ENCODE results near the gene SYT12.

The SYT12 gene

DNA sequence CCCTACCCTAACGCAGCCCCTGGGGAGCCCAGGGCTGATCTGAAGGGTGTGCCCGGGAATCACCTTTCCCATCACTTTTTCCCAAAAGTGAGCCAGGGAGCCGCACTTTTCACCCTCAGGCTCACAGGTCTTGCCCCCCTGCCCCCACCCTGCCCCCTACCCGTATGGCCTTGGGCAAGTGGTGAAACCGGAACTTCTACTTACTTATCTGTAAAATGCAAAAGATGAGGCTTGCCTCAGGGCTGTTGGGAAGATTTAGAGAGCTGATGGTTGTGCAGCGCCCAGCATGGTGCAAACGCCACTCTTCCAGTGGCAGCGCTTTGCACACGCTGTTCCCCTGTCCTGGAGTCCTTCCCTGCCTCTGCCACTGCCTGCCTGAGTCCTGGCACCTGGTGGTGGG lies 8.0 kb downstream of the SYT12 start:
- no peak overlapping the region for H3K27ac ChIP-seq
- TF ChIP-seq, protein P1, sequence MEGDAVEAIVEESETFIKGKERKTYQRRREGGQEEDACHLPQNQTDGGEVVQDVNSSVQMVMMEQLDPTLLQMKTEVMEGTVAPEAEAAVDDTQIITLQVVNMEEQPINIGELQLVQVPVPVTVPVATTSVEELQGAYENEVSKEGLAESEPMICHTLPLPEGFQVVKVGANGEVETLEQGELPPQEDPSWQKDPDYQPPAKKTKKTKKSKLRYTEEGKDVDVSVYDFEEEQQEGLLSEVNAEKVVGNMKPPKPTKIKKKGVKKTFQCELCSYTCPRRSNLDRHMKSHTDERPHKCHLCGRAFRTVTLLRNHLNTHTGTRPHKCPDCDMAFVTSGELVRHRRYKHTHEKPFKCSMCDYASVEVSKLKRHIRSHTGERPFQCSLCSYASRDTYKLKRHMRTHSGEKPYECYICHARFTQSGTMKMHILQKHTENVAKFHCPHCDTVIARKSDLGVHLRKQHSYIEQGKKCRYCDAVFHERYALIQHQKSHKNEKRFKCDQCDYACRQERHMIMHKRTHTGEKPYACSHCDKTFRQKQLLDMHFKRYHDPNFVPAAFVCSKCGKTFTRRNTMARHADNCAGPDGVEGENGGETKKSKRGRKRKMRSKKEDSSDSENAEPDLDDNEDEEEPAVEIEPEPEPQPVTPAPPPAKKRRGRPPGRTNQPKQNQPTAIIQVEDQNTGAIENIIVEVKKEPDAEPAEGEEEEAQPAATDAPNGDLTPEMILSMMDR (IDR thresholded peaks at IDR 0.05), result no peak
- TF ChIP-seq ZFX (IDR thresholded peaks at IDR 0.05; ENCODE audit: borderline replicate concordance), result no peak

DNA sequence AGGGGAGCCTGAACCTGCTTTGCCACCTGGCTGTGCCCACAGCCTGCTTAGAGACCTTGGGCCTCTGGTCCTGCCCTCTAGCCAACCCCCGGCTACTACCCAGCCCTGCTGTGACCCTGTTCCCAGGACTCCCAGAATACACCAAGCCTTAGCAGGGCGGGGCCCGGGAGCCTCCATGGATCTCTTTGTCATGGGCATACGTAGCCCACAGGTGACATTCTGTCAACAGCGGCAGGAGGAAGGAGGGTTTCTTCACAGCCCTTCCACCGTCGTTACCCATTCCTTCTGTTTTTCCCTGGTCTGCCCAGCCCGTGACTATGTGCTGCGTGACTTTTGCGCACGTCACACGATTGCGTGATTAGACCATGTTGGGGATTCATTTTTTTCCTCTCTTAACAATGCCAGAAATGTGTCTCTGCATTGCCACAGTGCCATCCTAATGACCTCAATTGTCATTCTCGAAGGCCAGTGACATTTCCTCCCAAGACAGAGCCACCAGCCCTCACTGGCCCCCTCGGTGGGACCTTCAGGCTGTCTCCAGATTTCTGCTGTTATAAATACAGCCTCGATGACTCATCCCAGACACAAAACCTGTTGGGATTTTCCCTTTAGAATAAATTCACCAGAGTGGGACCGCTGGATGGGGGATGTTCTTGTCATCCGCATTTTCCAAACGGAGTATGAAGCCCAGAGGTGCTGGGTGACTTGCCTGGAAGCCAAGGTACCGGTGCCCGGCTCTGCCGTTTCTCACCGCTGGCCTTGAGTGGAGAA lies 9.0 kb downstream of the SYT12 start:
- no peak overlapping the region for H3K27ac ChIP-seq
- no peak for TF ChIP-seq ZFX (IDR thresholded peaks at IDR 0.05; ENCODE audit: borderline replicate concordance)
- TF ChIP-seq, protein P1 (IDR thresholded peaks at IDR 0.05), result no peak

DNA sequence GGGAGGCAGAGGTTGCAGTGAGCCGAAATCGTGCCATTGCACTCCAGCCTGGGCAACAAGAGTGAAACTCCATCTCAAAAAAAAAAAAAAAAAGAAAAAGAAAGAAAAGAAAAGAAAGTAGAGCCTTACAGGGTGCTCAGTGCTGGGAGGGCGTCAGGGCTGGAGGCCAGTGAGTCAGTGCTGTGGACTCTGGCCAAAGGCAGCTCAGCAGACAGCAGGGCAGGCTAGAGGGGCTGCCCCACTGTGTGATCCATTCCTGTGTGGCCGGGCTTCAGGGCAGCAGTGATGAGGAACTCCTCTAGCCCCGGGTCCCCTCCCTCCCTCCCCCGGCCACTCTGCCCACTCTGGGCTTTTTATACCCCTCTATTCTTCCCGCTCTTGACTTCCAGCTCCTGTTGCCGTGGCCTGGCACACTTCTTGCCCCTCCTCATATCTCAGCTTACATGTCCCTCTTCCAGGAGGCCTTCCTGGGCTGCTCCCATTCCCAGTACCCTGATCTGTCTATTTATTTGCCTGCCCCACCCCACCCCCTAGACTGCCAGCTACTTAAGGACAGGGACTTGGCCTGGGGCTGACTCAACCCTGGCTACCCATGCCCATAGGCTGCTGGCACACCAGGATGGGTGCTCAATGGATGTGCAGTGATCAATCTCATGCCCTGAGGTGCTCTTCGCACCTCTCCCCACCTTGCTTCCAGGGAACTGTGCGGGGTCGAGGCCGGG lies 10.1 kb downstream of the SYT12 start:
- TF ChIP-seq ZFX (IDR thresholded peaks at IDR 0.05; ENCODE audit: borderline replicate concordance), result no peak
- TF ChIP-seq, protein P1 (IDR thresholded peaks at IDR 0.05), result no peak
- no peak overlapping the region for H3K27ac ChIP-seq

DNA sequence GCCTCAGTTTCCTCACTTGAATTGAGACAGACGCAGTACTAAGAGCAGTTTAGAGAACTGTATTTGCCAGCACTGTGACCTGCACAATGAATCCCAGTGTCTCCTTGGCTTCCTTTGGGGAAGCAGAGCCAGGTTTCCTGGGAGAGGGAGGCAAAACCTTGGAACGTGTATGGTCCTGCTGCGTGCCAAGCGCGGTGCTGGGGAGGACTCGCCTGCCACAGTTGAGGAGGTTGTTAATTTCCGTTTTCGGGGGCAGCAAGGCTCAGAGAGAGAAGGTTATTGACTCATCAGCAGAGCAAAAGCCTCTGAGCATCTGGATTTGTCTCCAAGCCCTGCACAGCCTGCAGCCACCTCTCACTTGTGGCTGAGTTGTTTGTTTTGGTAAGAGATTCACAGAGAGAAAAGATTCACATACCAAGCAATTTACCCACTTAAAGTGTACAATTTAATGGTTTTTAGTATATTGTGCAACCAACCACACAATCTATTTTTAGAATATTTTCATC lies 10.8 kb downstream of the SYT12 start:
- no peak overlapping the region for H3K27ac ChIP-seq
- no peak for TF ChIP-seq ZFX (IDR thresholded peaks at IDR 0.05; ENCODE audit: borderline replicate concordance)
- TF ChIP-seq, protein P1 (IDR thresholded peaks at IDR 0.05), result no peak

DNA sequence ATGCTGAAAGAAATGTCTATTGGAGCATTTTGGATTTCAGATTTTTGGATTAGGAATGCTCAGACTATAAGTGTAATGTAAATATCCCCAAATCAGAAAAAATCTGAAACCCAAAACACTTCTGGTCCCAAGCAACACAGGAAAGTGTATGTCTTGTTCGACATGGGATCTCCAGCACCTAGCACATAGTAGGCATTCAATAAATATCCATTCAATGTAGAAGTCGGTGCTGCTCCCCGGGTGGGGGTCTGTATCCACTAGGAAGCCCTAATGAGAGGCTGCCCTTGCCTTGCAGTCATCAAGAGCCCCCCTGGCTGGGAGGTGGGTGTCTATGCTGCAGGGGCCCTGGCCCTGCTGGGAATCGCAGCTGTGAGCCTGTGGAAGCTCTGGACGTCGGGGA lies 11.4 kb downstream of the SYT12 start:
- TF ChIP-seq, protein P1 (IDR thresholded peaks at IDR 0.05), result no peak
- no peak for TF ChIP-seq ZFX (IDR thresholded peaks at IDR 0.05; ENCODE audit: borderline replicate concordance)
- no peak overlapping the region for H3K27ac ChIP-seq

DNA sequence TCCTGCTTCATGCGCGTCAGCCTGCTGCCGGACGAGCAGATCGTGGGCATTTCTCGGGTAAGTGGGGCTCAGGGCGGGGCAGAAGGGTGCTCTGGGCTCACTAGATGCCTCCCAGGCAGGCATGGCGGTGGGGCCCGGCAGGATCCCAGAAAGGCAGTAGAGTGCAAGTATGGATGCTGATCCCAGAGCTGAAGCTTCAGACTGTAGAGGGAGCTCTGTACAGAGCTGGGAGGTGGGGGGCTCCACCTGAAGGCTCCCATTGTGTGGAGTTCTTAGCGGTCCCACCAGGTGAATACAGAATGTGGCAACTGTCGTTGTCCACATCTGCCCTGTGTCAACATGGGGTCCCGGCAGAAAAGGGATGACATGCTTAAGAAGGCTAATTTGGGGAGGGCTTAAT lies 17.2 kb downstream of the SYT12 start:
- TF ChIP-seq ZFX (IDR thresholded peaks at IDR 0.05; ENCODE audit: borderline replicate concordance), result no peak
- TF ChIP-seq, protein P1 (IDR thresholded peaks at IDR 0.05), result no peak
- no peak overlapping the region for H3K27ac ChIP-seq

DNA sequence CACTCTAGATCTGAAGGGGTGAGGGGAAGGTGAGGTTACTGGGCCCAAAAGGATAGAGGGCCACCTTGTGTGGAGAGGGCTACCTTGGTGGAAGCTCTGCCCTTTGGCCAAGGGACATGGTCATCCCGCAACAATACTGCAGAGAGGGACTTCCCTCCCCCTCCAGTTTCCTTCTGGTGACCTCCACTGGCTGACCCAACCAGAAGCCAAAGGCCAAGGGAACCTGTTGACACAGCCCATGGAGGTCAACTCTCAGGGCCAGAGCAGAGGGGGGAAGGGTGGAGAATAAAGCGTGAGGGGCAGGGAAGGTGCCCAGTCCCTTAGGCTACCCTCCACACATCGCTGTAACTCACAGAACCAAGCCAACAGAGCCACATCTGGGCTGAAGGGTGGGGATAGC lies 18.7 kb downstream of the SYT12 start:
- TF ChIP-seq, protein P1 (IDR thresholded peaks at IDR 0.05), result no peak
- TF ChIP-seq ZFX (IDR thresholded peaks at IDR 0.05; ENCODE audit: borderline replicate concordance), result no peak
- H3K27ac ChIP-seq, result no peak overlapping the region

Data from 22Rv1 (cell line).